CD14-positive monocyte (primary cell): ENCODE measurements around the gene SCUBE1. TPM values are rescaled to one million over a fixed set of nuclear protein-coding genes. Genes with fewer than 3 reads are reported as not detected.

Experiments used
- DNase-seq, 3 donors: peaks; one replicate each; pipeline ENCODE4 v3.0.0-alpha.2; 2011 to 2022
- H2AFZ ChIP-seq: 2 replicates; pipeline ENCODE4 v1.6.0; 2012; ENCODE audit warnings: mild to moderate bottlenecking, low read depth, low read length, inconsistent platforms; ENCODE audit not compliant: insufficient read depth, poor library complexity, severe bottlenecking
- H3K27ac ChIP-seq, 2 donors: 1 replicate in 1 of 2; 2 replicates in 1 of 2; pipeline ENCODE4 v1.5.1; 2012 to 2013; ENCODE audit warnings: low read length in 2 of 2, control low read depth in 1 of 2, inconsistent platforms in 1 of 2, low read depth in 1 of 2, mild to moderate bottlenecking in 1 of 2
- H3K27me3 ChIP-seq, 2 donors: one replicate each; pipeline versions ENCODE4 v1.6.0 to v1.6.1; 2011 to 2013; ENCODE audit warnings: low read length in 2 of 2; ENCODE audit not compliant: control insufficient read depth in 2 of 2, insufficient read depth in 2 of 2
- H3K36me3 ChIP-seq, 2 donors: replicated peaks in 1 of 2; 1 replicate in 1 of 2; 2 replicates in 1 of 2; pipeline versions ENCODE4 v1.5.1 to v1.6.1; 2012 to 2013; ENCODE audit warnings: low read length in 2 of 2, control low read depth in 1 of 2, inconsistent platforms in 1 of 2, mild to moderate bottlenecking in 1 of 2; ENCODE audit not compliant: insufficient read depth in 2 of 2, control insufficient read depth in 1 of 2
- H3K4me1 ChIP-seq, 2 donors: 1 replicate in 1 of 2; 2 replicates in 1 of 2; pipeline versions ENCODE4 v1.5.1 to v1.6.1; 2012 to 2013; ENCODE audit warnings: low read length in 2 of 2, control low read depth in 1 of 2, inconsistent platforms in 1 of 2, mild to moderate bottlenecking in 1 of 2, moderate library complexity in 1 of 2; ENCODE audit not compliant: insufficient read depth in 2 of 2, control insufficient read depth in 1 of 2
- H3K4me2 ChIP-seq: replicated peaks from 2 replicates; pipeline ENCODE3; 2012; ENCODE audit warnings: low read length, moderate library complexity, mild to moderate bottlenecking; ENCODE audit not compliant: poor library complexity, severe bottlenecking; ENCODE audit errors: extremely low read depth
- H3K4me3 ChIP-seq, 3 experiments: fragments of 200-600 bp in 1 of 3; sonication (generic) in 1 of 3; replicated peaks in 1 of 3; 1 replicate in 2 of 3; 2 replicates in 1 of 3; pipeline ENCODE4 v1.5.1; 2011 to 2013; ENCODE audit warnings: low read length in 3 of 3, mild to moderate bottlenecking in 3 of 3, control low read depth in 2 of 3, low read depth in 2 of 3, inconsistent platforms in 1 of 3, moderate library complexity in 1 of 3
- H3K79me2 ChIP-seq: 2 replicates; pipeline ENCODE4 v1.6.0; 2012; ENCODE audit warnings: mild to moderate bottlenecking, control low read depth, inconsistent platforms, low read length, moderate library complexity; ENCODE audit not compliant: insufficient read depth
- H3K9ac ChIP-seq: 2 replicates; pipeline ENCODE4 v1.6.0; 2017; ENCODE audit warnings: low read length, mild to moderate bottlenecking; ENCODE audit not compliant: insufficient read depth, poor library complexity, severe bottlenecking
- H3K9me3 ChIP-seq, 2 donors: replicated peaks in 1 of 2; 1 replicate in 1 of 2; 2 replicates in 1 of 2; pipeline versions ENCODE4 v1.5.1 to v1.6.1; 2012 to 2013; ENCODE audit warnings: low read length in 2 of 2, control low read depth in 1 of 2; ENCODE audit not compliant: control insufficient read depth in 1 of 2, insufficient read depth in 1 of 2
- H4K20me1 ChIP-seq: 2 replicates; pipeline ENCODE4 v1.6.0; 2012; ENCODE audit warnings: mild to moderate bottlenecking, low read length, control low read depth, moderate library complexity; ENCODE audit not compliant: insufficient read depth
- H3K27ac Mint-ChIP-seq, 7 donors: one replicate each; pipeline ENCODE4 v1.8.0; 2020; ENCODE audit warnings: mild to moderate bottlenecking in 7 of 7, mixed read lengths in 7 of 7, moderate library complexity in 6 of 7, inconsistent platforms in 2 of 7
- H3K27me3 Mint-ChIP-seq, 3 donors: one replicate each; pipeline ENCODE4 v1.8.0; 2021 to 2022; ENCODE audit warnings: low read depth in 3 of 3, mild to moderate bottlenecking in 3 of 3, mixed read lengths in 3 of 3, moderate library complexity in 3 of 3, inconsistent platforms in 1 of 3
- H3K36me3 Mint-ChIP-seq, 2 donors: one replicate each; pipeline ENCODE4 v1.8.0; 2020; ENCODE audit warnings: mixed read lengths in 2 of 2, inconsistent platforms in 1 of 2, mild to moderate bottlenecking in 1 of 2
- H3K4me1 Mint-ChIP-seq: one replicate; pipeline ENCODE4 v1.8.0; 2020; ENCODE audit warnings: mild to moderate bottlenecking, mixed read lengths
- H3K4me3 Mint-ChIP-seq, 2 donors: one replicate each; pipeline ENCODE4 v1.8.0; 2020; ENCODE audit warnings: mild to moderate bottlenecking in 2 of 2, mixed read lengths in 2 of 2, moderate library complexity in 1 of 2
- H3K9me3 Mint-ChIP-seq, 7 donors: one replicate each; pipeline ENCODE4 v1.8.0; 2020 to 2022; ENCODE audit warnings: mixed read lengths in 7 of 7, mild to moderate bottlenecking in 6 of 7, moderate library complexity in 6 of 7, inconsistent platforms in 2 of 7
- CTCF ChIP-seq: fragments of 200-600 bp; IDR thresholded peaks from one replicate; pipeline ENCODE4 v1.8.0; 2022; ENCODE audit warnings: antibody characterized with exemption, mild to moderate bottlenecking
- WGBS: methylation state at CpG from one replicate; pipeline ENCODE4 v1.1.5; 2013; ENCODE audit warnings: missing lambda C conversion rate; ENCODE audit not compliant: insufficient coverage; 5-methylcytosine and 5-hydroxymethylcytosine counted together
- intact Hi-C, 2 donors: fragments of 100-400 bp; cut with micrococcal nuclease; formaldehyde crosslinking; loops; one replicate each; pipeline versions ENCODE4 v1.15.0 to v1.15.1; 2023
- polyA plus RNA-seq, 3 donors: library from polyadenylated mRNA; depleted of rRNA in 1 of 3; unstranded in 2 of 3; stranded (reverse) in 1 of 3; fragments of 300-500 nt in 2 of 3; fragments of >200 nt in 1 of 3; fragmentation: Illumina TruSeq in 2 of 3; gene quantifications; 1 replicate in 2 of 3; 2 replicates in 1 of 3; pipeline ENCODE4 v1.2.3, GENCODE V29; 2012 to 2021

The SCUBE1 gene
- polyA plus RNA-seq, 3 donors: 0.20 to 0.32 (median 0.26) TPM

GRCh38 chr22:43345356-43345755 lies 2.2 kb upstream of the SCUBE1 start:
- Mint-ChIP-seq H3K4me3 (no peak overlapping the region), H3K27ac (peak overlapping the region in 3 of 7 donors; percentile 13 to 92 (median 69)), H3K36me3 (peaks cover 10 to 11% of the 10 kb centered on the region in 2 donors), H3K27me3 (peaks cover 32 to 38% (median 38%) of the 10 kb centered on the region in 3 donors), H3K9me3 (peaks cover 2 to 24% (median 8%) of the 10 kb centered on the region in 7 donors), H3K4me1 (peaks cover 53% of the 10 kb centered on the region)
- Histone ChIP-seq H3K4me2 (peak overlapping the region; percentile 57), H2AFZ (no peak overlapping the region), H3K9me3 (no peaks in the 10 kb centered on the region), H3K4me3 (peak overlapping the region in 1 of 3 experiments; percentile 41), H3K9ac (no peak overlapping the region), H3K27ac (no peak overlapping the region), H3K27me3 (peaks cover 13 to 34% of the 10 kb centered on the region in 2 donors), H3K79me2 (no peaks in the 10 kb centered on the region), H3K4me1 (peaks cover 49 to 58% of the 10 kb centered on the region in 2 donors), H3K36me3 (no peaks in the 10 kb centered on the region), H4K20me1 (no peaks in the 10 kb centered on the region)
- TF ChIP-seq CTCF: no peak
- no peak for DNase-seq
- 86% methylated on average over 5 of the region's 7 CpGs for WGBS
- intact Hi-C loops: loop anchor here (5.0 to 10.0 kb wide), 2 partner anchors 68 to 71 kb away; no protein-coding TSS in a partner anchor

DNA sequence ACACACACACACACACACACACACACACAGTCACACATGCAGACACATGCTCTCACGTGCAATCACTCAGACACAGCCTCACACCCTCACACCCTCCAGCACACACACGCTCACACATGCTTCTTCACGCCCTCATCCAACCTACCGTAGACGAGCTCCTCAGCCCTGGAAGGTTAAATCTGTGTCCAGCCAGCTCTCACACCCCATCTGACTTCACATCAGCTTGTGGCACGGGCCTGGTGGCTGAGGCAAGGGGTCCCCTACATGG lies 1.3 kb upstream of the SCUBE1 start:
- Mint-ChIP-seq H3K4me3 (peak overlapping the region in 1 of 2 donors; percentile 66), H3K27me3 (peaks cover 38 to 41% (median 40%) of the 10 kb centered on the region in 3 donors), H3K4me1 (peaks cover 53% of the 10 kb centered on the region), H3K36me3 (peaks cover 10 to 11% of the 10 kb centered on the region in 2 donors), H3K27ac (peak overlapping the region in 2 of 7 donors; percentile 37 to 38), H3K9me3 (peaks cover 2 to 20% (median 8%) of the 10 kb centered on the region in 7 donors)
- H3K79me2 ChIP-seq: no peaks in the 10 kb centered on the region
- intact Hi-C loops: loop anchor here in 1 of 2 donors (10.0 kb wide), 1 partner anchor 70 kb away; no protein-coding TSS in a partner anchor
- H3K36me3 ChIP-seq: no peaks in the 10 kb centered on the region
- 90% methylated on average over 2 of the region's 6 CpGs for WGBS
- H3K27me3 ChIP-seq: peaks cover 13 to 39% of the 10 kb centered on the region in 2 donors
- H3K27ac ChIP-seq: no peak overlapping the region
- DNase-seq: no peak
- H3K9me3 ChIP-seq: no peaks in the 10 kb centered on the region
- H4K20me1 ChIP-seq: no peaks in the 10 kb centered on the region
- no peak overlapping the region for H3K9ac ChIP-seq
- H2AFZ ChIP-seq: no peak overlapping the region
- no peak overlapping the region for H3K4me3 ChIP-seq
- no peak overlapping the region for H3K4me2 ChIP-seq
- TF ChIP-seq CTCF: no peak
- H3K4me1 ChIP-seq: peaks cover 49 to 58% of the 10 kb centered on the region in 2 donors
